Loucy (cell line): ENCODE data around the gene TMEM132C.

Experiments
- H2AFZ ChIP-seq: fragments of 200-600 bp; sonication (generic); 2 replicates; pipeline ENCODE4 v1.6.0; 2016; ENCODE audit warnings: antibody characterized with exemption, mild to moderate bottlenecking, low read length, moderate library complexity
- H3F3A ChIP-seq: fragments of 200-600 bp; 2 replicates; pipeline ENCODE4 v1.6.0; 2016; ENCODE audit warnings: antibody characterized with exemption, low read depth, mild to moderate bottlenecking
- H3K27me3 ChIP-seq: fragments of 200-600 bp; sonication (generic); 2 replicates; pipeline ENCODE4 v1.6.1; 2014; ENCODE audit warnings: low read length, mild to moderate bottlenecking; ENCODE audit not compliant: insufficient read depth, poor library complexity, severe bottlenecking
- H3K36me3 ChIP-seq: fragments of 200-600 bp; sonication (generic); 2 replicates; pipeline ENCODE4 v1.6.1; 2016; ENCODE audit warnings: low read length; ENCODE audit not compliant: insufficient read depth
- H3K4me1 ChIP-seq: fragments of 200-600 bp; sonication (generic); 2 replicates; pipeline ENCODE4 v1.5.1; 2014; ENCODE audit warnings: low read length, mild to moderate bottlenecking; ENCODE audit not compliant: insufficient read depth, poor library complexity, severe bottlenecking
- H3K4me2 ChIP-seq: fragments of 200-600 bp; sonication (generic); 2 replicates; pipeline ENCODE4 v1.6.0; 2014; ENCODE audit warnings: antibody characterized with exemption, low read length, low read depth, mild to moderate bottlenecking; ENCODE audit not compliant: poor library complexity, severe bottlenecking
- H3K4me3 ChIP-seq: fragments of 200-600 bp; sonication (generic); 2 replicates; pipeline ENCODE4 v1.5.1; 2014; ENCODE audit warnings: low read length, mild to moderate bottlenecking, mixed read lengths; ENCODE audit not compliant: poor library complexity, severe bottlenecking
- H3K79me2 ChIP-seq: fragments of 200-600 bp; sonication (generic); 2 replicates; pipeline ENCODE4 v1.6.1; 2014; ENCODE audit warnings: low read length; ENCODE audit not compliant: insufficient read depth
- H3K9ac ChIP-seq: fragments of 200-600 bp; sonication (generic); 2 replicates; pipeline ENCODE4 v1.6.0; 2014; ENCODE audit warnings: mild to moderate bottlenecking, low read depth, low read length, moderate library complexity; ENCODE audit not compliant: poor library complexity, severe bottlenecking
- H3K9me2 ChIP-seq: fragments of 200-600 bp; sonication (generic); replicated peaks from 2 replicates; pipeline ENCODE4 v1.6.1; 2016; ENCODE audit warnings: low read depth, low read length, mixed read lengths
- H3K9me3 ChIP-seq: fragments of 200-600 bp; sonication (generic); 2 replicates; pipeline ENCODE4 v1.6.1; 2014; ENCODE audit warnings: mild to moderate bottlenecking, antibody characterized with exemption, low read length, low read depth; ENCODE audit not compliant: insufficient read depth
- H4K20me1 ChIP-seq: fragments of 200-600 bp; sonication (generic); 2 replicates; pipeline ENCODE4 v1.6.0; 2014; ENCODE audit warnings: antibody characterized with exemption, low read length, mild to moderate bottlenecking; ENCODE audit not compliant: insufficient read depth, poor library complexity, severe bottlenecking
- CTCF ChIP-seq: fragments of 200-600 bp; sonication (generic); conservative IDR thresholded peaks from 2 replicates; pipeline ENCODE4 v1.5.1; 2014; ENCODE audit warnings: mild to moderate bottlenecking, antibody characterized with exemption, low read length
- EZH2phosphoT487 ChIP-seq: fragments of 200-600 bp; IDR thresholded peaks from 2 replicates; pipeline ENCODE4 v1.6.1; 2018; ENCODE audit warnings: antibody characterized with exemption, mild to moderate bottlenecking, moderate library complexity, borderline replicate concordance

The TMEM132C gene

GRCh38 chr12:128675576-128675975 is 408.6 kb downstream of the TMEM132C start:
- Histone ChIP-seq H2AFZ (no peak overlapping the region), H3K4me1 (no peaks in the 10 kb centered on the region), H4K20me1 (no peaks in the 10 kb centered on the region), H3K4me2 (no peak overlapping the region), H3K27me3 (no peaks in the 10 kb centered on the region), H3K36me3 (no peaks in the 10 kb centered on the region), H3K79me2 (no peaks in the 10 kb centered on the region), H3K9me3 (no peaks in the 10 kb centered on the region), H3K9ac (no peak overlapping the region), H3K9me2 (no peaks in the 10 kb centered on the region), H3F3A (no peaks in the 10 kb centered on the region), H3K4me3 (no peak overlapping the region)
- TF ChIP-seq CTCF (no peak), EZH2phosphoT487 (no peak)

- H3K9ac ChIP-seq = no peak overlapping the region
- no peaks in the 10 kb centered on the region for H3K79me2 ChIP-seq
- H4K20me1 ChIP-seq = no peaks in the 10 kb centered on the region
- no peaks in the 10 kb centered on the region for H3K4me1 ChIP-seq
- no peaks in the 10 kb centered on the region for H3K9me2 ChIP-seq
- TF ChIP-seq CTCF (no peak), EZH2phosphoT487 (no peak)
- no peaks in the 10 kb centered on the region for H3K36me3 ChIP-seq
- no peak overlapping the region for H3K4me2 ChIP-seq
- H3K27me3 ChIP-seq = no peaks in the 10 kb centered on the region
- no peaks in the 10 kb centered on the region for H3K9me3 ChIP-seq
- no peak overlapping the region for H3K4me3 ChIP-seq
- H3F3A ChIP-seq = no peaks in the 10 kb centered on the region
- no peak overlapping the region for H2AFZ ChIP-seq
Measured at GRCh38 chr12:128680555-128680954, 413.6 kb downstream of the TMEM132C start.

- TF ChIP-seq EZH2phosphoT487 (no peak), CTCF (no peak)
- Histone ChIP-seq H3K27me3 (no peaks in the 10 kb centered on the region), H3K4me3 (no peak overlapping the region), H3K4me1 (no peaks in the 10 kb centered on the region), H3K36me3 (no peaks in the 10 kb centered on the region), H3K79me2 (no peaks in the 10 kb centered on the region), H3F3A (no peaks in the 10 kb centered on the region), H2AFZ (no peak overlapping the region), H3K9me2 (no peaks in the 10 kb centered on the region), H3K4me2 (no peak overlapping the region), H3K9me3 (no peaks in the 10 kb centered on the region), H4K20me1 (no peaks in the 10 kb centered on the region), H3K9ac (no peak overlapping the region)
Measured at GRCh38 chr12:128682548-128683275, 415.7 kb downstream of the TMEM132C start.
